ENCODE results near the gene RAE1. TPM values are rescaled to one million over a fixed set of nuclear protein-coding genes. Genes with fewer than 3 reads are reported as not detected.

The RAE1 gene
- total and polyA plus RNA-seq, 2 of the 8 experiments (the other 6 are each of a cell fraction or from before 2014, with no cell fraction given), result 35.9 to 44.9 TPM

DNA sequence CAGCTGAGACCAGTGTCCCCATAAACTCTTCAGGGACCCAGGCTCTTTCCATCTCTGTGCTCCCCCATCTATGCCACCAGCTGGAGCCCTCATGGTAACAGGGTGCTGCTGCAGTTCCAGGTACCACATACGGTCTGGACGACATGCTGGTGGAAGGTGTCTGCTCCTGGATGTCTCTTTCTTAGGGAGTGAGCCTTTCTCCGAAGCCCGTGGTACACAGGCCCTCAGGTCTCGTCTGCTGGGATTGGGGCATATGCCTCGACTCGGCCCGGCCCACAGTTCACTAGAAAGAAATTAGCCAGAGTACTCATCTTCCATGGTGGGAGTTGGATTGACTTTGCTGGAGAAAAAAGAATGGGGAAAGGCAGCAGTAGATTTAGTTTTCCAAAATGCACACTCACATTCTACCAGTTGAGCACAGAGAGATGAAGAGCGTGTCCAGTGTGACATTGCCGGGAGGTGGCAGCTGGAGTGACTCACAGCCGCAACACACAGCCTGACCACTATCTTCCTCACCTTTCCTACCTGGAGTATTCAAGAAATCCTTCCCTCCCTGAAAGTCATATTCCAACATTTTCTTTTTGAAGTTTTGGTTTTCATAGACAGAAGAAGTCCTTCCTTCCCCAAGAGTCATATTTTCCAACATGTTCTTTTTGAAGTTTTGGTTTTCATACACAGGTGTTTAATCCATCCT, 40.1 kb upstream of the RAE1 start:
- Histone ChIP-seq H3K4ac (replicated peaks; ENCODE audit: insufficient read length, low read depth, low read length) (no peak overlapping the region), H2BK15ac (ENCODE audit: low read length) (no peak overlapping the region), H2BK5ac (ENCODE audit: low read depth, low read length) (no peak overlapping the region), H3K4me3 (ENCODE audit: extremely low read depth in 1 of 4, insufficient read depth in 2 of 4, low read depth in 3 of 4, low read length in 4 of 4) (no peak overlapping the region), H3K18ac (ENCODE audit: extremely low read depth, low read length) (no peak overlapping the region), H3K4me1 (replicated peaks in 1 of 4; ENCODE audit: control insufficient read depth in 3 of 4, insufficient read depth in 4 of 4, low read length in 3 of 4) (no peaks in the 10 kb centered on the region), H3K56ac (replicated peaks; ENCODE audit: insufficient read length, low read depth, low read length) (no peak overlapping the region), H4K5ac (ENCODE audit: insufficient read length, low read depth, low read length) (no peak overlapping the region), H3K23me2 (ENCODE audit: low read depth, low read length) (no peaks in the 10 kb centered on the region), H2BK120ac (replicated peaks; ENCODE audit: low read depth, low read length) (no peak overlapping the region), H2BK12ac (ENCODE audit: low read depth, low read length) (no peak overlapping the region), H4K8ac (ENCODE audit: extremely low read depth, insufficient read depth, low read length) (no peak overlapping the region), H3K79me2 (ENCODE audit: control insufficient read depth in 1 of 2, insufficient read depth in 2 of 2, low read length in 2 of 2) (no peaks in the 10 kb centered on the region), H3K27ac (ENCODE audit: low read depth, low read length) (no peak overlapping the region), H3K27me3 (replicated peaks in 1 of 4; ENCODE audit: control insufficient read depth in 3 of 4, extremely low read depth in 1 of 4, insufficient read depth in 3 of 4, low read length in 3 of 4) (no peaks in the 10 kb centered on the region; a peak in 1 of 7 replicates), H3K36me3 (ENCODE audit: control insufficient read depth in 2 of 4, insufficient read depth in 4 of 4, low read length in 3 of 4) (no peaks in the 10 kb centered on the region), H3K14ac (ENCODE audit: insufficient read length) (no peak overlapping the region), H3K9ac (replicated peaks in 1 of 4; ENCODE audit: extremely low read depth in 1 of 4, low read depth in 3 of 4, low read length in 3 of 4) (no peak overlapping the region), H4K20me1 (replicated peaks in 1 of 2; ENCODE audit: control insufficient read depth in 1 of 2, insufficient read depth in 2 of 2, low read length in 2 of 2) (no peaks in the 10 kb centered on the region), H3K9me3 (ENCODE audit: insufficient read depth in 2 of 2, low read depth in 1 of 2, low read length in 1 of 2) (no peaks in the 10 kb centered on the region), H3K23ac (ENCODE audit: insufficient read length) (no peak overlapping the region), H3K79me1 (ENCODE audit: low read depth, low read length) (no peaks in the 10 kb centered on the region), H3K4me2 (ENCODE audit: insufficient read depth in 1 of 2, low read depth in 2 of 2, low read length in 2 of 2) (no peak overlapping the region), H2AFZ (ENCODE audit: low read length) (no peak overlapping the region), H4K91ac (replicated peaks; ENCODE audit: insufficient read length, low read length) (no peak overlapping the region), H2AK5ac (ENCODE audit: low read depth, low read length) (no peak overlapping the region), H2BK20ac (ENCODE audit: low read length) (no peak overlapping the region)
- TF ChIP-seq NANOG (IDR thresholded peaks at IDR 0.05; ENCODE audit: insufficient read depth, low read depth, low read length, poor library complexity, severe bottlenecking) (no peak), SIRT6 (IDR thresholded peaks at IDR 0.05; ENCODE audit: low read length) (no peak), RFX5 (IDR thresholded peaks at IDR 0.05; ENCODE audit: borderline replicate concordance, low read depth, low read length) (no peak), ASH2L (IDR thresholded peaks at IDR 0.05; ENCODE audit: low read length) (no peak), SP4 (IDR thresholded peaks at IDR 0.05; ENCODE audit: low read length) (no peak), GABPA (IDR thresholded peaks at IDR 0.05; ENCODE audit: borderline replicate concordance, insufficient read depth, low read length) (no peak)
- TF ChIP-seq, protein P1, sequence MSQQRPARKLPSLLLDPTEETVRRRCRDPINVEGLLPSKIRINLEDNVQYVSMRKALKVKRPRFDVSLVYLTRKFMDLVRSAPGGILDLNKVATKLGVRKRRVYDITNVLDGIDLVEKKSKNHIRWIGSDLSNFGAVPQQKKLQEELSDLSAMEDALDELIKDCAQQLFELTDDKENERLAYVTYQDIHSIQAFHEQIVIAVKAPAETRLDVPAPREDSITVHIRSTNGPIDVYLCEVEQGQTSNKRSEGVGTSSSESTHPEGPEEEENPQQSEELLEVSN (IDR thresholded peaks at IDR 0.05), result no peak
- CTCF ChIA-PET (ENCODE audit: partially characterized antibody), result interaction anchor here (1.3 to 1.4 kb wide), 3 partner anchors 16 to 23 kb away, joined by 3 to 5 read pairs (median 3); no protein-coding TSS in a partner anchor
- WGBS, 2 experiments (ENCODE audit: extremely low coverage in 1 of 2, insufficient coverage in 1 of 2, insufficient read length in 1 of 2, insufficient replicate concordance in 2 of 2, low coverage in 1 of 2, low lambda C conversion rate in 2 of 2, missing lambda C conversion rate in 1 of 2), result 88% methylated on average over 11 of the region's 11 CpGs; no CpG with 5 or more reads in 1 of the 2 experiments
- POLR2A ChIA-PET (ENCODE audit: partially characterized antibody), result no interaction called here
- FAIRE-seq (no peak), DNase-seq (ENCODE audit: low read depth in 1 of 2, low spot score in 2 of 2) (no peak)

All from H1 (cell line).